Ascending aorta (tissue), 2 donors: ENCODE measurements around the gene SLC25A20. TPM values are rescaled to one million over a fixed set of nuclear protein-coding genes. Genes with fewer than 3 reads are reported as not detected.

Experiments used
- DNase-seq, 2 donors: peaks; one replicate each; pipeline ENCODE4 v3.0.0-alpha.2; 2019; ENCODE audit warnings: low spot score in 2 of 2
- H3K27ac ChIP-seq, 2 donors: fragments of 200-600 bp; sonication (generic); one replicate each; pipeline ENCODE4 v1.5.1; 2016 to 2017; ENCODE audit warnings: mild to moderate bottlenecking in 1 of 2
- H3K27me3 ChIP-seq: fragments of 200-600 bp; sonication (generic); one replicate; pipeline ENCODE4 v1.5.1; 2017
- H3K36me3 ChIP-seq, 2 donors: fragments of 200-600 bp; sonication (generic); one replicate each; pipeline ENCODE4 v1.5.1; 2016
- H3K4me1 ChIP-seq, 2 donors: fragments of 200-600 bp; sonication (generic); one replicate each; pipeline ENCODE4 v1.5.1; 2016 to 2017; ENCODE audit warnings: mild to moderate bottlenecking in 1 of 2
- H3K4me3 ChIP-seq, 2 donors: fragments of 200-600 bp; sonication (generic); one replicate each; pipeline ENCODE4 v1.5.1; 2016 to 2017; ENCODE audit warnings: mild to moderate bottlenecking in 1 of 2
- H3K9me3 ChIP-seq, 2 donors: fragments of 200-600 bp; sonication (generic); one replicate each; pipeline ENCODE4 v1.5.1; 2016
- CTCF ChIP-seq, 3 experiments: fragments of 200-600 bp in 2 of 3; fragments of 450-650 bp in 1 of 3; sonication (generic) in 2 of 3; IDR thresholded peaks; one replicate each; pipeline ENCODE4 v1.5.1; 2016 to 2019; ENCODE audit warnings: antibody characterized with exemption in 3 of 3, mild to moderate bottlenecking in 1 of 3, moderate library complexity in 1 of 3
- intact Hi-C: fragments of 100-400 bp; cut with DNase I; formaldehyde crosslinking; loops from one replicate; pipeline ENCODE4 v1.15.1; 2023
- total RNA-seq: library from RNA; depleted of rRNA; stranded (reverse); fragments of >200 nt; gene quantifications from one replicate; pipeline ENCODE4 v1.1.0, GENCODE V29; 2016

The SLC25A20 gene
- total RNA-seq, 1 donor from 2014 or later = 14.4 TPM

DNA sequence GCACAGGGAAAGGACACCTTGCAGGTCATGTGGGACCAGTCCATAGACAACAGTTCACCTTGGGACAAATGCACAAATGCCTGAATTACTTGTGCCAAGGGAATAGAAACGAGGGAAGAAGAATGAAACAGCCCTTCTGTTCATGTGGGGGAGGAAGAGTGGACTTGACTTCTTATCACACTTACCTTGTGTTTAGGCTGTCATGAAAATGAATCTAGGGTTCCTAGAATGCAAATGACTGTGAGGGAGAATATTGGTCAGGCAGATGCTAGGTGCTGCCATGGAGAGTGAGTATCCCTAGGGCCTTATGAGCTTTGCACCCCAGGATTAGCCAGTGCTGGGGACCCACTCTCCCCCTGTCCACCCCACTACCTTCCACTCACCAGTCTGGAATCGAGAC lies 40.0 kb downstream of the SLC25A20 start:
- Histone ChIP-seq H3K4me1 (no peaks in the 10 kb centered on the region), H3K27ac (no peak overlapping the region), H3K36me3 (peaks cover 23 to 49% of the 10 kb centered on the region in 2 donors), H3K27me3 (no peaks in the 10 kb centered on the region), H3K9me3 (no peaks in the 10 kb centered on the region), H3K4me3 (no peak overlapping the region)
- no peak for TF ChIP-seq CTCF (IDR thresholded peaks at IDR 0.05)
- no peak for DNase-seq
- intact Hi-C loops = no loop called here

- H3K36me3 ChIP-seq = peaks cover 23 to 47% of the 10 kb centered on the region in 2 donors
- H3K4me1 ChIP-seq = no peaks in the 10 kb centered on the region
- intact Hi-C loops = no loop called here
- H3K4me3 ChIP-seq = no peak overlapping the region
- no peak overlapping the region for H3K27ac ChIP-seq
- no peak for DNase-seq
- TF ChIP-seq CTCF (IDR thresholded peaks at IDR 0.05) = no peak
- no peaks in the 10 kb centered on the region for H3K27me3 ChIP-seq
- H3K9me3 ChIP-seq = no peaks in the 10 kb centered on the region
These were observed 41.0 kb downstream of the SLC25A20 start for GRCh38 chr3:48857641-48858040.

GRCh38 chr3:48856469-48856868 lies 42.2 kb downstream of the SLC25A20 start:
- H3K4me1 ChIP-seq = no peaks in the 10 kb centered on the region
- H3K36me3 ChIP-seq = peaks cover 14 to 35% of the 10 kb centered on the region in 2 donors
- H3K9me3 ChIP-seq = no peaks in the 10 kb centered on the region
- DNase-seq = no peak
- intact Hi-C loops = no loop called here
- no peaks in the 10 kb centered on the region for H3K27me3 ChIP-seq
- TF ChIP-seq CTCF (IDR thresholded peaks at IDR 0.05) = no peak
- H3K4me3 ChIP-seq = no peak overlapping the region
- H3K27ac ChIP-seq = no peak overlapping the region

DNA sequence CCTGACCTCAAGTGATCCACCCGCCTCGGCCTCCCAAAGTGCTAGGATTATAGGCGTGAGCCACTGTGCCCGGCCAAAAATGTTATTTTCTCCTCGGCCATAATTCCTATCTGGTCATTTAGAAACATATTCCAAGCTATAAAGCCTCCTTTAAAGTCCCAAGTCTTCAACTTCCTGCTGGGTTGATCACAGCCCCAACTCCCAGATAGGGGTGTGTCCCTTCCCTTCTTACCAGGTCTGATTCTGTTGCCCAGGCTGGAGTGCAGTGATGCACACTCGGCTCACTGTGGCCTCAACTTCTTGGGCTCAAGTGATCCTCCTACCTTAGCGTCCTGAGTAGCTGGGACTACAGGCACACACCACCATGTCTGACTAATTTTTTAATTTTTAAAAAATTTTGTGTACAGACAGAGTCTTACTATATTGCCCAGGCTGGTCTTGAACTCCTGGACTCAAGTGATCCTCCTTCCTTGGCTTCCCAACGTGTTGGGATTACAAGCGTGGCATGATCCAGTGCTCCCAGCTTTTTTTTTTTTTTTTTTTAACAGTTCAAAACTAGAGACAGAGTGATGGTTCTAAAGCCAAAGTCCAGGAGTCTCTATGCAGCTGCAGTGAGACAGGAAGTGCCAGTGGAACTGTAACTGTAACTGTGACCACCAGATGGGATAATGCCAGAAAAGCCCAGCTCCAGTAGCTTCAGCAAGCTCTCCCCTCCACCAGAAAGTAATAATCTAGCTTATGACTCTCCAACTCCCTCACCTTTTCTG lies 42.8 kb downstream of the SLC25A20 start:
- no peak for DNase-seq

DNA sequence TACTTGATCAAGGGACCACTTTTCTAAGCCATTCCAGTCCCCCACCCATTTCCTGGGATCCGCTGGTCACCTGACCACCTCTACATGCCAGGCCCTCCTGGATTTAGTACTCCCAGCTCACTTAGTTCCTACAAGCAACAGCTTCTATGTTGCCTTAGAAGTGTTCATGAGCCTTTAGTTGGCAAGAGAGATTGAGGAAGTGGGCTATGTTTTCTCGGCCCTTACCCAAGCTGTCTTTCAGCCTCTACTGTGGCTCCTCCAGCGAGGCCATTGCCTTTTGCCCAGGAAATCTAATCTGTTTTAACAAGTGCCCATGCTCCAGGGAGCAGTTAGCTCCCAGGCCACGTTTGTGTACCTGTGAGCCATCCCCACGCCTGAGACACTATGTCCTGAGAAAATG lies 46.5 kb downstream of the SLC25A20 start:
- Histone ChIP-seq H3K27me3 (no peaks in the 10 kb centered on the region), H3K4me1 (no peaks in the 10 kb centered on the region), H3K36me3 (peaks cover 2 to 8% of the 10 kb centered on the region in 2 donors), H3K9me3 (no peaks in the 10 kb centered on the region), H3K27ac (no peak overlapping the region), H3K4me3 (no peak overlapping the region)
- no peak for DNase-seq
- intact Hi-C loops = no loop called here
- no peak for TF ChIP-seq CTCF (IDR thresholded peaks at IDR 0.05)

More for the DNA sequence above, 42.8 kb downstream of the SLC25A20 start:
- TF ChIP-seq CTCF (IDR thresholded peaks at IDR 0.05) = no peak
- Histone ChIP-seq H3K4me3 (no peak overlapping the region), H3K27ac (no peak overlapping the region), H3K27me3 (no peaks in the 10 kb centered on the region), H3K9me3 (no peaks in the 10 kb centered on the region), H3K36me3 (peaks cover 8 to 29% of the 10 kb centered on the region in 2 donors), H3K4me1 (no peaks in the 10 kb centered on the region)
- intact Hi-C loops = no loop called here
